ENCODE data around the gene INO80E.

The INO80E gene

DNA sequence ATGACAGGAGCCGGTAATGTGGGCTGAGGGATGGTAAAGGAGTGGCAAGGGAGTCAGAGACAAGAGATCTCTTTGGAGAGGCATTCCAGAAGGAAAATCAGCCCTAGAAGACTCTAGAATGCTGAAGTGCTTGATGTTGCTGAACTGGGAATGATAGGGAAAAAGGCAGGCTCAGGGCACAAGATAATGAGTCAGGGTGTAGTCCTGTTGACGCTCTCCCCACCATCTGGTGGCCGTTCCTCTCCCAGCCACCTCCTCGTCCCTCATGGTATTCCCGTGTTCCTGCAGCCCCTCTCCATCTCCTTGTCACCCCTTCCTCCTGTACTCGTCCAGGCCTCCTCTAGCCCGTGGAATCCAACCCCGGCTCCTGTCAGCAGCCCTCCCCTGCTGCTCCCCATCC lies 58.4 kb downstream of the INO80E start:
- TF ChIP-seq ZFX (IDR thresholded peaks at IDR 0.05; ENCODE audit: borderline replicate concordance): no peak
- no peak for TF ChIP-seq CTCF (IDR thresholded peaks at IDR 0.05)

GRCh38 chr16:30054959-30055553 lies 59.0 kb downstream of the INO80E start:
- H3K27ac ChIP-seq: 0 out of 2 replicates have a peak overlapping the region, but pooled peaks have one; percentile 71
- TF ChIP-seq ZFX (IDR thresholded peaks at IDR 0.05; ENCODE audit: borderline replicate concordance) (no peak), CTCF (IDR thresholded peaks at IDR 0.05) (peak; percentile 56)

More for the DNA sequence above, 58.4 kb downstream of the INO80E start:
- peak overlapping the region; percentile 71; the same call in 1 of the 2 replicates for H3K27ac ChIP-seq

All from 22Rv1 (cell line).